Middle frontal gyrus (tissue), 1 donor: ENCODE data around the gene CTNNA3.

Source experiments
- DNase-seq: peaks from one replicate; pipeline ENCODE4 v3.0.0-alpha.2; 2015; ENCODE audit warnings: low spot score; ENCODE audit errors: extremely low spot score

CTNNA3 gene

DNA sequence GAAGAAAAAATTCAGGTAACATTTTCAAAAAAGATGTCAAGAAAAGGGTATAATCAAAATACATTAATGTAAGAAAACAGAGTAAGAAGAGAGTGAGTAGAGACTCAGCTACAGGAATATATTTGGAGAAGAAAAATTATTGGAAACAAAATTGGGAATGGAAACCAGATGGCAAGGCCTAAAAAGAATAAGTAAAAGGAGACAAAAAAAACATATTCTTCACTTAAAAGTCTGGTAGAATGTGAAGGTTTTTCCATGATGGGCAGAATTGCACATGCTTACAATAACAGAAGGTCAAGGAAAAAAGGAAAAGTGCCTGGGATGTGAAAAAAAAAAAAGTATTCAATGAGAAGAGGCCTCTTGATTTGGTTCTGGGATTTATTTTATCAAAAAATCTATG lies 1832.0 kb downstream of the CTNNA3 start:
- DNase-seq = no peak
